ENCODE results near the gene TMED7. TPM values are rescaled to one million over a fixed set of nuclear protein-coding genes. Genes with fewer than 3 reads are reported as not detected.
A peak's percentile ranks its signal among the peaks of the same experiment; 100 is the strongest.

TMED7 gene
- total and polyA plus RNA-seq, 2 of the 13 experiments (the other 11 are each of a cell fraction or from before 2014, with no cell fraction given), result 58.0 to 113 TPM

GRCh38 chr5:115634343-115635132 lies 8.7 kb upstream of the TMED7 start (continued):
- TF ChIP-seq SNRNP70 (IDR thresholded peaks at IDR 0.05; ENCODE audit: low read depth, low read length) (no peak), ATF7 (IDR thresholded peaks at IDR 0.05) (no peak), ATF7 (CRISPR knock-in tag; IDR thresholded peaks at IDR 0.05) (no peak), NFYB (CRISPR knock-in tag; IDR thresholded peaks at IDR 0.05) (no peak), ZBTB33 (CRISPR knock-in tag; IDR thresholded peaks at IDR 0.05) (no peak), ELF3 (CRISPR knock-in tag; IDR thresholded peaks at IDR 0.05) (peak; percentile 68), GABPB1 (CRISPR knock-in tag; IDR thresholded peaks at IDR 0.05) (peak; percentile 61; the same call in 1 of the 2 replicates), IRF2 (CRISPR knock-in tag; IDR thresholded peaks at IDR 0.05) (peak; percentile 53; the same call in 1 of the 2 replicates), GPBP1L1 (CRISPR knock-in tag; IDR thresholded peaks at IDR 0.05) (no peak), CENPT (CRISPR knock-in tag; IDR thresholded peaks at IDR 0.05; ENCODE audit: low read depth) (no peak), ZNF256 (CRISPR knock-in tag; conservative IDR thresholded peaks at IDR 0.05) (no peak), NCOA1 (CRISPR knock-in tag; IDR thresholded peaks at IDR 0.05) (no peak), ZFP41 (CRISPR knock-in tag; IDR thresholded peaks at IDR 0.05; ENCODE audit: borderline replicate concordance) (no peak)
- TF ChIP-seq, protein P1, sequence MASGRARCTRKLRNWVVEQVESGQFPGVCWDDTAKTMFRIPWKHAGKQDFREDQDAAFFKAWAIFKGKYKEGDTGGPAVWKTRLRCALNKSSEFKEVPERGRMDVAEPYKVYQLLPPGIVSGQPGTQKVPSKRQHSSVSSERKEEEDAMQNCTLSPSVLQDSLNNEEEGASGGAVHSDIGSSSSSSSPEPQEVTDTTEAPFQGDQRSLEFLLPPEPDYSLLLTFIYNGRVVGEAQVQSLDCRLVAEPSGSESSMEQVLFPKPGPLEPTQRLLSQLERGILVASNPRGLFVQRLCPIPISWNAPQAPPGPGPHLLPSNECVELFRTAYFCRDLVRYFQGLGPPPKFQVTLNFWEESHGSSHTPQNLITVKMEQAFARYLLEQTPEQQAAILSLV (CRISPR knock-in tag; IDR thresholded peaks at IDR 0.05; ENCODE audit: borderline replicate concordance), result no peak
- TF ChIP-seq, protein P2, sequence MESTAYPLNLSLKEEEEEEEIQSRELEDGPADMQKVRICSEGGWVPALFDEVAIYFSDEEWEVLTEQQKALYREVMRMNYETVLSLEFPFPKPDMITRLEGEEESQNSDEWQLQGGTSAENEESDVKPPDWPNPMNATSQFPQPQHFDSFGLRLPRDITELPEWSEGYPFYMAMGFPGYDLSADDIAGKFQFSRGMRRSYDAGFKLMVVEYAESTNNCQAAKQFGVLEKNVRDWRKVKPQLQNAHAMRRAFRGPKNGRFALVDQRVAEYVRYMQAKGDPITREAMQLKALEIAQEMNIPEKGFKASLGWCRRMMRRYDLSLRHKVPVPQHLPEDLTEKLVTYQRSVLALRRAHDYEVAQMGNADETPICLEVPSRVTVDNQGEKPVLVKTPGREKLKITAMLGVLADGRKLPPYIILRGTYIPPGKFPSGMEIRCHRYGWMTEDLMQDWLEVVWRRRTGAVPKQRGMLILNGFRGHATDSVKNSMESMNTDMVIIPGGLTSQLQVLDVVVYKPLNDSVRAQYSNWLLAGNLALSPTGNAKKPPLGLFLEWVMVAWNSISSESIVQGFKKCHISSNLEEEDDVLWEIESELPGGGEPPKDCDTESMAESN (CRISPR knock-in tag; conservative IDR thresholded peaks at IDR 0.05), result no peak
- TF ChIP-seq, protein P3, sequence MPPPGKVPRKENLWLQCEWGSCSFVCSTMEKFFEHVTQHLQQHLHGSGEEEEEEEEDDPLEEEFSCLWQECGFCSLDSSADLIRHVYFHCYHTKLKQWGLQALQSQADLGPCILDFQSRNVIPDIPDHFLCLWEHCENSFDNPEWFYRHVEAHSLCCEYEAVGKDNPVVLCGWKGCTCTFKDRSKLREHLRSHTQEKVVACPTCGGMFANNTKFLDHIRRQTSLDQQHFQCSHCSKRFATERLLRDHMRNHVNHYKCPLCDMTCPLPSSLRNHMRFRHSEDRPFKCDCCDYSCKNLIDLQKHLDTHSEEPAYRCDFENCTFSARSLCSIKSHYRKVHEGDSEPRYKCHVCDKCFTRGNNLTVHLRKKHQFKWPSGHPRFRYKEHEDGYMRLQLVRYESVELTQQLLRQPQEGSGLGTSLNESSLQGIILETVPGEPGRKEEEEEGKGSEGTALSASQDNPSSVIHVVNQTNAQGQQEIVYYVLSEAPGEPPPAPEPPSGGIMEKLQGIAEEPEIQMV (CRISPR knock-in tag; IDR thresholded peaks at IDR 0.05; ENCODE audit: low read depth), result no peak
- TF ChIP-seq, protein P4, sequence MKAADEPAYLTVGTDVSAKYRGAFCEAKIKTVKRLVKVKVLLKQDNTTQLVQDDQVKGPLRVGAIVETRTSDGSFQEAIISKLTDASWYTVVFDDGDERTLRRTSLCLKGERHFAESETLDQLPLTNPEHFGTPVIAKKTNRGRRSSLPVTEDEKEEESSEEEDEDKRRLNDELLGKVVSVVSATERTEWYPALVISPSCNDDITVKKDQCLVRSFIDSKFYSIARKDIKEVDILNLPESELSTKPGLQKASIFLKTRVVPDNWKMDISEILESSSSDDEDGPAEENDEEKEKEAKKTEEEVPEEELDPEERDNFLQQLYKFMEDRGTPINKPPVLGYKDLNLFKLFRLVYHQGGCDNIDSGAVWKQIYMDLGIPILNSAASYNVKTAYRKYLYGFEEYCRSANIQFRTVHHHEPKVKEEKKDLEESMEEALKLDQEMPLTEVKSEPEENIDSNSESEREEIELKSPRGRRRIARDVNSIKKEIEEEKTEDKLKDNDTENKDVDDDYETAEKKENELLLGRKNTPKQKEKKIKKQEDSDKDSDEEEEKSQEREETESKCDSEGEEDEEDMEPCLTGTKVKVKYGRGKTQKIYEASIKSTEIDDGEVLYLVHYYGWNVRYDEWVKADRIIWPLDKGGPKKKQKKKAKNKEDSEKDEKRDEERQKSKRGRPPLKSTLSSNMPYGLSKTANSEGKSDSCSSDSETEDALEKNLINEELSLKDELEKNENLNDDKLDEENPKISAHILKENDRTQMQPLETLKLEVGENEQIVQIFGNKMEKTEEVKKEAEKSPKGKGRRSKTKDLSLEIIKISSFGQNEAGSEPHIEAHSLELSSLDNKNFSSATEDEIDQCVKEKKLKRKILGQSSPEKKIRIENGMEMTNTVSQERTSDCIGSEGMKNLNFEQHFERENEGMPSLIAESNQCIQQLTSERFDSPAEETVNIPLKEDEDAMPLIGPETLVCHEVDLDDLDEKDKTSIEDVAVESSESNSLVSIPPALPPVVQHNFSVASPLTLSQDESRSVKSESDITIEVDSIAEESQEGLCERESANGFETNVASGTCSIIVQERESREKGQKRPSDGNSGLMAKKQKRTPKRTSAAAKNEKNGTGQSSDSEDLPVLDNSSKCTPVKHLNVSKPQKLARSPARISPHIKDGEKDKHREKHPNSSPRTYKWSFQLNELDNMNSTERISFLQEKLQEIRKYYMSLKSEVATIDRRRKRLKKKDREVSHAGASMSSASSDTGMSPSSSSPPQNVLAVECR (CRISPR knock-in tag; IDR thresholded peaks at IDR 0.05; ENCODE audit: borderline replicate concordance), result peak; percentile 15; the same call in 1 of the 2 replicates

Data from HepG2 (cell line).